GM12878 (cell line): ENCODE measurements around the gene TBCCD1.

Experiments used
- CREM ChIP-seq: IDR thresholded peaks from 2 replicates; pipeline ENCODE4 v1.6.1; 2014; ENCODE audit warnings: antibody characterized with exemption, low read depth
- CTCF ChIP-seq, 3 experiments: IDR thresholded peaks in 2 of 3; conservative IDR thresholded peaks in 1 of 3; 2 replicates each; pipeline ENCODE4 v1.5.1; 2011; ENCODE audit warnings: low read depth in 3 of 3, low read length in 3 of 3, mild to moderate bottlenecking in 3 of 3, control low read depth in 2 of 3, moderate library complexity in 2 of 3, inconsistent platforms in 1 of 3, mixed read lengths in 1 of 3; ENCODE audit not compliant: control insufficient read depth in 2 of 3, insufficient read depth in 1 of 3; ENCODE audit errors: extremely low read depth in 1 of 3
- EZH2 ChIP-seq: IDR thresholded peaks from 2 replicates; pipeline ENCODE4 v1.6.1; 2012; ENCODE audit warnings: low read depth, mild to moderate bottlenecking, control low read depth, inconsistent platforms, low read length, borderline replicate concordance; ENCODE audit not compliant: control insufficient read depth
- FOS ChIP-seq: IDR thresholded peaks from 3 replicates; pipeline ENCODE4 v1.6.1; 2011; ENCODE audit warnings: borderline replicate concordance; ENCODE audit not compliant: insufficient read length; ENCODE audit errors: extremely low read depth
- GABPA ChIP-seq: IDR thresholded peaks from 2 replicates; pipeline ENCODE4 v1.6.1; 2014; ENCODE audit warnings: antibody characterized with exemption, low read depth, mild to moderate bottlenecking, inconsistent platforms
- HDGF ChIP-seq: fragments of 450-650 bp; IDR thresholded peaks from 2 replicates; pipeline ENCODE4 v1.6.1; 2016; ENCODE audit warnings: antibody characterized with exemption
- IKZF2 ChIP-seq, 2 experiments: fragments of 450-650 bp; IDR thresholded peaks; 2 replicates each; pipeline ENCODE4 v1.6.1; 2017; ENCODE audit warnings: mild to moderate bottlenecking in 2 of 2, moderate library complexity in 2 of 2
- LARP7 ChIP-seq: fragments of 450-650 bp; IDR thresholded peaks from 2 replicates; pipeline ENCODE4 v1.6.1; 2017; ENCODE audit warnings: mild to moderate bottlenecking
- NR2C2 ChIP-seq: IDR thresholded peaks from 2 replicates; pipeline ENCODE4 v1.6.1; 2011; ENCODE audit warnings: borderline replicate concordance, low read depth; ENCODE audit not compliant: control insufficient read depth, insufficient read length
- POLR2A ChIP-seq: IDR thresholded peaks from 2 replicates; pipeline ENCODE4 v1.6.1; 2011; ENCODE audit warnings: low read depth, mild to moderate bottlenecking, low read length
- POLR2AphosphoS5 ChIP-seq: IDR thresholded peaks from 2 replicates; pipeline ENCODE4 v1.6.1; 2011; ENCODE audit warnings: mild to moderate bottlenecking, low read length, inconsistent platforms
- RCOR1 ChIP-seq: conservative IDR thresholded peaks from 2 replicates; pipeline ENCODE4 v1.6.1; 2012; ENCODE audit warnings: low read depth, low read length, improper control_type of control experiment
- SMC3 ChIP-seq: IDR thresholded peaks from 2 replicates; pipeline ENCODE4 v1.6.1; 2011; ENCODE audit warnings: low read length, improper control_type of control experiment, borderline replicate concordance
- TCF7 ChIP-seq: IDR thresholded peaks from 2 replicates; pipeline ENCODE4 v1.6.1; 2014; ENCODE audit warnings: antibody characterized with exemption, borderline replicate concordance

GRCh38 chr3:186594591-186595113 is 27.5 kb upstream of the TBCCD1 start:
- TF ChIP-seq GABPA (no peak), TCF7 (no peak), POLR2AphosphoS5 (no peak), NR2C2 (no peak), LARP7 (no peak), CREM (no peak), SMC3 (no peak), FOS (no peak), CTCF (IDR thresholded peaks at IDR 0.05 in 2 of 3, conservative IDR thresholded peaks at IDR 0.05 in 1 of 3; ENCODE audit: control insufficient read depth in 2 of 3, extremely low read depth in 1 of 3, insufficient read depth in 1 of 3, low read depth in 3 of 3, low read length in 3 of 3) (no peak), HDGF (no peak), POLR2A (no peak), EZH2 (no peak), IKZF2 (IDR thresholded peaks at IDR 0.05) (no peak), RCOR1 (no peak)
